Measurements from ENCODE around the gene HELB.

The HELB gene

DNA sequence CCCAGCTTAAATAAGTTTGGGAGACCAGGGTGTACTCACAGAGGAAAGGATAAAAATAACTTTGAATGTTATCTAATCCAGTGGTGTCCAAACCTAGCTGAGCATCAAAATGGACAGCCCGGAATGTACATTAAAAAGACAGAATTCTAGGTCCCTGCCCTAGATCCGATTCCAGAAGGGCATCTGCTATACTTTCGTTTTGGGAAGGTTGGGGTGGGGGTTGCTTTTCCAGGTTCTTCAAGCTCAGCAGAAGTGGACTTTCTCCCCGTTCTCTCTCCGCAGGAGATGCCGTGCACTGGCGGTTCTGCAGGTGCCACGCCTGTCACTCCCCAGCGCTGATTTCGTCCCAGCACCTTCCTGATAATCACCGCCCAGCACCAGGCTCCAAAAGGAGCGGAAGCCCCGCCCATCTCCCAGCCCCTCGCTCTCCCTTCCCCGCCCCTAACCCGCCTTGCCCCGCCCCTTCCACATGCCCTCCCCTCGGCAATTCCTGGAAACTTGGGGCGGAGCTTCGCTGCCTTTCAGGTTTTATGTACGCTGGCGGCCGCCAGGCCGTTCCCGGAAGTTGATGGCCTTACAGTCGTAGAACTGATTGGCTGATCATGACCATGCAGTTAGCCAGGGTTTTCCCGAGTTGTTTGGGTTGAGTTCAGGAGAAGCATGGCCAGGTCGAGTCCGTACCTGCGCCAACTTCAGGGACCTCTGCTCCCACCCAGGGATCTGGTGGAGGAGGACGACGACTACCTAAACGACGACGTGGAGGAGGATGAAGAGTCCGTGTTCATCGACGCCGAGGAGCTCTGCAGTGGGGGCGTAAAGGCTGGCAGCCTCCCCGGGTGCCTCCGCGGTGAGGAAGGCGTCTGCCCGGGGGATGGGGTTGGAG lies at the start of gene HELB:
Gene HELB (plus strand): TSS at position 550 of the 883 bp plus-strand sequence. CDS start 111 bp downstream, at position 661.
- H3K4me1 ChIP-seq (ENCODE audit: control insufficient read depth, insufficient read depth, low read length): no peaks in the 10 kb centered on the region
- H3K4me3 ChIP-seq (ENCODE audit: low read depth, low read length): peak within 1 kb of the TSS; percentile 85
- peaks cover 8 to 9% of the 10 kb centered on the region in 2 experiments for H3K36me3 ChIP-seq (ENCODE audit: control insufficient read depth in 2 of 2, insufficient read depth in 1 of 2, low read length in 2 of 2)
- CTCF ChIA-PET: interaction anchor here (0.6 to 1.6 kb wide), 5 partner anchors 13 to 155 kb away, joined by 3 to 5 read pairs (median 3); no protein-coding TSS in a partner anchor
- no peaks in the 10 kb centered on the region for H3K9me3 ChIP-seq (ENCODE audit: control insufficient read depth, insufficient read depth, low read depth, low read length)
- POLR2A ChIA-PET: interaction anchor here (0.6 to 2.1 kb wide), 14 partner anchors 8 to 1859 kb away, joined by 3 to 22 read pairs (median 4); partner anchors contain the start of genes CAND1, LLPH and TMBIM4
- H3K27ac ChIP-seq (ENCODE audit: extremely low read depth, low read depth, low read length): peak within 1 kb of the TSS; percentile 81
- TF ChIP-seq, protein P1, sequence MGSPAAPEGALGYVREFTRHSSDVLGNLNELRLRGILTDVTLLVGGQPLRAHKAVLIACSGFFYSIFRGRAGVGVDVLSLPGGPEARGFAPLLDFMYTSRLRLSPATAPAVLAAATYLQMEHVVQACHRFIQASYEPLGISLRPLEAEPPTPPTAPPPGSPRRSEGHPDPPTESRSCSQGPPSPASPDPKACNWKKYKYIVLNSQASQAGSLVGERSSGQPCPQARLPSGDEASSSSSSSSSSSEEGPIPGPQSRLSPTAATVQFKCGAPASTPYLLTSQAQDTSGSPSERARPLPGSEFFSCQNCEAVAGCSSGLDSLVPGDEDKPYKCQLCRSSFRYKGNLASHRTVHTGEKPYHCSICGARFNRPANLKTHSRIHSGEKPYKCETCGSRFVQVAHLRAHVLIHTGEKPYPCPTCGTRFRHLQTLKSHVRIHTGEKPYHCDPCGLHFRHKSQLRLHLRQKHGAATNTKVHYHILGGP (tag by site-specific recombination; IDR thresholded peaks at IDR 0.05): peak; percentile 100
- peak; percentile 79 for TF ChIP-seq GLIS1 (tag by site-specific recombination; IDR thresholded peaks at IDR 0.05)
- TF ChIP-seq SALL2 (tag by site-specific recombination; IDR thresholded peaks at IDR 0.05; ENCODE audit: borderline replicate concordance): no peak
- TF ChIP-seq OSR2 (tag by site-specific recombination; IDR thresholded peaks at IDR 0.05): no peak
- no peak for TF ChIP-seq ZNF426 (tag by site-specific recombination; IDR thresholded peaks at IDR 0.05)
- TF ChIP-seq ZNF785 (tag by site-specific recombination; IDR thresholded peaks at IDR 0.05): no peak
- TF ChIP-seq HOXD13 (CRISPR knock-in tag; IDR thresholded peaks at IDR 0.05; ENCODE audit: borderline replicate concordance): no peak
- TF ChIP-seq ZNF248 (tag by site-specific recombination; IDR thresholded peaks at IDR 0.05): no peak
- peak; percentile 68; the same call in 1 of the 2 replicates for TF ChIP-seq EGR2 (tag by site-specific recombination; IDR thresholded peaks at IDR 0.05; ENCODE audit: low read depth)
- TF ChIP-seq ZNF404 (tag by site-specific recombination; IDR thresholded peaks at IDR 0.05): no peak
- peak; percentile 79; the same call in 1 of the 2 replicates for TF ChIP-seq ZEB2 (tag by site-specific recombination; IDR thresholded peaks at IDR 0.05)
- TF ChIP-seq, protein P2, sequence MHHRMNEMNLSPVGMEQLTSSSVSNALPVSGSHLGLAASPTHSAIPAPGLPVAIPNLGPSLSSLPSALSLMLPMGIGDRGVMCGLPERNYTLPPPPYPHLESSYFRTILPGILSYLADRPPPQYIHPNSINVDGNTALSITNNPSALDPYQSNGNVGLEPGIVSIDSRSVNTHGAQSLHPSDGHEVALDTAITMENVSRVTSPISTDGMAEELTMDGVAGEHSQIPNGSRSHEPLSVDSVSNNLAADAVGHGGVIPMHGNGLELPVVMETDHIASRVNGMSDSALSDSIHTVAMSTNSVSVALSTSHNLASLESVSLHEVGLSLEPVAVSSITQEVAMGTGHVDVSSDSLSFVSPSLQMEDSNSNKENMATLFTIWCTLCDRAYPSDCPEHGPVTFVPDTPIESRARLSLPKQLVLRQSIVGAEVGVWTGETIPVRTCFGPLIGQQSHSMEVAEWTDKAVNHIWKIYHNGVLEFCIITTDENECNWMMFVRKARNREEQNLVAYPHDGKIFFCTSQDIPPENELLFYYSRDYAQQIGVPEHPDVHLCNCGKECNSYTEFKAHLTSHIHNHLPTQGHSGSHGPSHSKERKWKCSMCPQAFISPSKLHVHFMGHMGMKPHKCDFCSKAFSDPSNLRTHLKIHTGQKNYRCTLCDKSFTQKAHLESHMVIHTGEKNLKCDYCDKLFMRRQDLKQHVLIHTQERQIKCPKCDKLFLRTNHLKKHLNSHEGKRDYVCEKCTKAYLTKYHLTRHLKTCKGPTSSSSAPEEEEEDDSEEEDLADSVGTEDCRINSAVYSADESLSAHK (tag by site-specific recombination; IDR thresholded peaks at IDR 0.05): no peak
- TF ChIP-seq WT1 (tag by site-specific recombination; IDR thresholded peaks at IDR 0.05): peak; percentile 19; the same call in 1 of the 2 replicates
- TF ChIP-seq MYNN (tag by site-specific recombination; IDR thresholded peaks at IDR 0.05; ENCODE audit: borderline replicate concordance): no peak
- peak; percentile 94 for TF ChIP-seq ZNF335 (tag by site-specific recombination; conservative IDR thresholded peaks at IDR 0.05)
- TF ChIP-seq ZNF555 (tag by site-specific recombination; conservative IDR thresholded peaks at IDR 0.05): no peak
- peak; percentile 49; the same call in 1 of the 2 replicates for TF ChIP-seq ZNF394 (tag by site-specific recombination; IDR thresholded peaks at IDR 0.05; ENCODE audit: borderline replicate concordance)
- TF ChIP-seq ZNF76 (tag by site-specific recombination; IDR thresholded peaks at IDR 0.05; ENCODE audit: borderline replicate concordance, low read depth): peak; percentile 36; the same call in 1 of the 2 replicates
- TF ChIP-seq ZNF658 (tag by site-specific recombination; IDR thresholded peaks at IDR 0.05): no peak
- TF ChIP-seq, protein P3, sequence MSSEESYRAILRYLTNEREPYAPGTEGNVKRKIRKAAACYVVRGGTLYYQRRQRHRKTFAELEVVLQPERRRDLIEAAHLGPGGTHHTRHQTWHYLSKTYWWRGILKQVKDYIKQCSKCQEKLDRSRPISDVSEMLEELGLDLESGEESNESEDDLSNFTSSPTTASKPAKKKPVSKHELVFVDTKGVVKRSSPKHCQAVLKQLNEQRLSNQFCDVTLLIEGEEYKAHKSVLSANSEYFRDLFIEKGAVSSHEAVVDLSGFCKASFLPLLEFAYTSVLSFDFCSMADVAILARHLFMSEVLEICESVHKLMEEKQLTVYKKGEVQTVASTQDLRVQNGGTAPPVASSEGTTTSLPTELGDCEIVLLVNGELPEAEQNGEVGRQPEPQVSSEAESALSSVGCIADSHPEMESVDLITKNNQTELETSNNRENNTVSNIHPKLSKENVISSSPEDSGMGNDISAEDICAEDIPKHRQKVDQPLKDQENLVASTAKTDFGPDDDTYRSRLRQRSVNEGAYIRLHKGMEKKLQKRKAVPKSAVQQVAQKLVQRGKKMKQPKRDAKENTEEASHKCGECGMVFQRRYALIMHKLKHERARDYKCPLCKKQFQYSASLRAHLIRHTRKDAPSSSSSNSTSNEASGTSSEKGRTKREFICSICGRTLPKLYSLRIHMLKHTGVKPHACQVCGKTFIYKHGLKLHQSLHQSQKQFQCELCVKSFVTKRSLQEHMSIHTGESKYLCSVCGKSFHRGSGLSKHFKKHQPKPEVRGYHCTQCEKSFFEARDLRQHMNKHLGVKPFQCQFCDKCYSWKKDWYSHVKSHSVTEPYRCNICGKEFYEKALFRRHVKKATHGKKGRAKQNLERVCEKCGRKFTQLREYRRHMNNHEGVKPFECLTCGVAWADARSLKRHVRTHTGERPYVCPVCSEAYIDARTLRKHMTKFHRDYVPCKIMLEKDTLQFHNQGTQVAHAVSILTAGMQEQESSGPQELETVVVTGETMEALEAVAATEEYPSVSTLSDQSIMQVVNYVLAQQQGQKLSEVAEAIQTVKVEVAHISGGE (tag by site-specific recombination; conservative IDR thresholded peaks at IDR 0.05; ENCODE audit: low read depth): peak; percentile 34; the same call in 1 of the 2 replicates
- peak; percentile 94; the same call in 1 of the 2 replicates for TF ChIP-seq ZNF777 (tag by site-specific recombination; IDR thresholded peaks at IDR 0.05; ENCODE audit: borderline replicate concordance)
- TF ChIP-seq ZSCAN30 (tag by site-specific recombination; IDR thresholded peaks at IDR 0.05): peak; percentile 59; the same call in 1 of the 2 replicates
- TF ChIP-seq, protein P4, sequence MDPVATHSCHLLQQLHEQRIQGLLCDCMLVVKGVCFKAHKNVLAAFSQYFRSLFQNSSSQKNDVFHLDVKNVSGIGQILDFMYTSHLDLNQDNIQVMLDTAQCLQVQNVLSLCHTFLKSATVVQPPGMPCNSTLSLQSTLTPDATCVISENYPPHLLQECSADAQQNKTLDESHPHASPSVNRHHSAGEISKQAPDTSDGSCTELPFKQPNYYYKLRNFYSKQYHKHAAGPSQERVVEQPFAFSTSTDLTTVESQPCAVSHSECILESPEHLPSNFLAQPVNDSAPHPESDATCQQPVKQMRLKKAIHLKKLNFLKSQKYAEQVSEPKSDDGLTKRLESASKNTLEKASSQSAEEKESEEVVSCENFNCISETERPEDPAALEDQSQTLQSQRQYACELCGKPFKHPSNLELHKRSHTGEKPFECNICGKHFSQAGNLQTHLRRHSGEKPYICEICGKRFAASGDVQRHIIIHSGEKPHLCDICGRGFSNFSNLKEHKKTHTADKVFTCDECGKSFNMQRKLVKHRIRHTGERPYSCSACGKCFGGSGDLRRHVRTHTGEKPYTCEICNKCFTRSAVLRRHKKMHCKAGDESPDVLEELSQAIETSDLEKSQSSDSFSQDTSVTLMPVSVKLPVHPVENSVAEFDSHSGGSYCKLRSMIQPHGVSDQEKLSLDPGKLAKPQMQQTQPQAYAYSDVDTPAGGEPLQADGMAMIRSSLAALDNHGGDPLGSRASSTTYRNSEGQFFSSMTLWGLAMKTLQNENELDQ (tag by site-specific recombination; IDR thresholded peaks at IDR 0.05; ENCODE audit: low read depth): no peak
- no peak for TF ChIP-seq ZNF302 (tag by site-specific recombination; IDR thresholded peaks at IDR 0.05; ENCODE audit: low read depth)
- peak; percentile 99 for TF ChIP-seq ZNF600 (tag by site-specific recombination; IDR thresholded peaks at IDR 0.05)
- TF ChIP-seq ZNF146 (tag by site-specific recombination; IDR thresholded peaks at IDR 0.05): no peak
- TF ChIP-seq ZNF202 (tag by site-specific recombination; IDR thresholded peaks at IDR 0.05; ENCODE audit: borderline replicate concordance): no peak
